Liver (tissue), 3 donors: ENCODE measurements around the gene ZBTB17.

Experiments
- ATF3 ChIP-seq: IDR thresholded peaks from 2 replicates; pipeline ENCODE4 v1.6.1; 2016; ENCODE audit warnings: antibody characterized with exemption
- CTCF ChIP-seq: fragments of 150-350 bp; IDR thresholded peaks from 2 replicates; pipeline ENCODE4 v1.5.1; 2017; ENCODE audit warnings: improper control_type of control experiment, low read depth, low read length; ENCODE audit not compliant: missing input control
- EGR1 ChIP-seq, 2 donors: IDR thresholded peaks; 2 replicates each; pipeline ENCODE4 v1.6.1; 2016 to 2018; ENCODE audit warnings: antibody characterized with exemption in 2 of 2, low read depth in 2 of 2
- HNF4A ChIP-seq, 2 donors: conservative IDR thresholded peaks; 2 replicates each; pipeline ENCODE4 v1.6.1; 2016; ENCODE audit warnings: antibody characterized with exemption in 2 of 2, mild to moderate bottlenecking in 2 of 2
- RAD21 ChIP-seq, 2 donors: IDR thresholded peaks; 2 replicates each; pipeline ENCODE4 v1.6.1; 2016; ENCODE audit warnings: antibody characterized with exemption in 2 of 2, mild to moderate bottlenecking in 2 of 2
- REST ChIP-seq: IDR thresholded peaks from 2 replicates; pipeline ENCODE4 v1.6.1; 2016; ENCODE audit warnings: antibody characterized with exemption, mild to moderate bottlenecking
- RXRA ChIP-seq, 2 donors: IDR thresholded peaks; 2 replicates each; pipeline ENCODE4 v1.6.1; 2017 to 2018; ENCODE audit warnings: antibody characterized with exemption in 2 of 2, mild to moderate bottlenecking in 1 of 2
- SP1 ChIP-seq: IDR thresholded peaks from 2 replicates; pipeline ENCODE4 v1.6.1; 2018; ENCODE audit warnings: antibody characterized with exemption, mild to moderate bottlenecking
- TAF1 ChIP-seq: conservative IDR thresholded peaks from 2 replicates; pipeline ENCODE4 v1.6.1; 2016; ENCODE audit warnings: antibody characterized with exemption, mild to moderate bottlenecking
- YY1 ChIP-seq: IDR thresholded peaks from 2 replicates; pipeline ENCODE4 v1.6.1; 2016; ENCODE audit warnings: antibody characterized with exemption, mild to moderate bottlenecking
- donor health status: healthy.
- donor health status: healthy.

- TF ChIP-seq ATF3 (no peak), REST (no peak), CTCF (no peak), RAD21 (IDR thresholded peaks at IDR 0.05) (no peak), SP1 (no peak), YY1 (no peak), TAF1 (no peak), HNF4A (conservative IDR thresholded peaks at IDR 0.05) (no peak), RXRA (IDR thresholded peaks at IDR 0.05) (no peak), EGR1 (IDR thresholded peaks at IDR 0.05; ENCODE audit: low read depth in 2 of 2) (no peak)
Observed at GRCh38 chr1:15908597-15908996, 67.3 kb downstream of the ZBTB17 start.
